ENCODE results near the gene TTN.

TTN gene

DNA sequence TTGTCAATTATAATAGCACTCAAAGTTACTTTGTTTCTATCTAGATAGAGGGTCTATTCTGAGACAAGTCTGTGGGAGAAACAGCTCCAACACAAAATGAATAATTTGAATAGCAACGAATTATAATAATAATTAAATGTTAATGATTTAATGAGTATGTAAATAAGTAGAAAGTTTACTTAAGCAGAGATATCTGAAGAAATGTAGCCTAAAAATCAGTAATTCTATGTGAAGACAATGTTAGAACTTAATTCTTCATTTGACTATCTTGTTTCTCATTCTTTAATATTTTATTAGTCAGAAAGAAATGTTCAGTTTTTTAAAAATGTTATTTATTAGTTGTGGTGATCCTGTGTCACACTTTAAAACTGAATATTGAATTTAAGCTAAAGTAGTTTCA lies 165.7 kb downstream of the TTN start:
- Histone ChIP-seq H3K4me1 (ENCODE audit: control insufficient read depth, low read depth, low read length) (peaks cover 20% of the 10 kb centered on the region), H3K4me3 (ENCODE audit: low read length) (no peak overlapping the region), H3K9ac (ENCODE audit: low read length) (no peak overlapping the region), H3K27me3 (ENCODE audit: control insufficient read depth, insufficient read depth, low read length) (no peaks in the 10 kb centered on the region), H3K9me3 (ENCODE audit: control insufficient read depth, low read depth, low read length) (no peaks in the 10 kb centered on the region), H3K36me3 (ENCODE audit: control insufficient read depth, low read depth, low read length) (no peaks in the 10 kb centered on the region), H3K27ac (ENCODE audit: low read length) (no peak overlapping the region)

- no peak overlapping the region for H3K4me3 ChIP-seq (ENCODE audit: low read length)
- no peak overlapping the region for H3K27ac ChIP-seq (ENCODE audit: low read length)
- no peaks in the 10 kb centered on the region for H3K27me3 ChIP-seq (ENCODE audit: control insufficient read depth, insufficient read depth, low read length)
- no peaks in the 10 kb centered on the region for H3K36me3 ChIP-seq (ENCODE audit: control insufficient read depth, low read depth, low read length)
- H3K9me3 ChIP-seq (ENCODE audit: control insufficient read depth, low read depth, low read length): no peaks in the 10 kb centered on the region
- H3K4me1 ChIP-seq (ENCODE audit: control insufficient read depth, low read depth, low read length): peaks cover 12% of the 10 kb centered on the region
- H3K9ac ChIP-seq (ENCODE audit: low read length): no peak overlapping the region
Observed at GRCh38 chr2:178635897-178636296, 171.3 kb downstream of the TTN start.

DNA sequence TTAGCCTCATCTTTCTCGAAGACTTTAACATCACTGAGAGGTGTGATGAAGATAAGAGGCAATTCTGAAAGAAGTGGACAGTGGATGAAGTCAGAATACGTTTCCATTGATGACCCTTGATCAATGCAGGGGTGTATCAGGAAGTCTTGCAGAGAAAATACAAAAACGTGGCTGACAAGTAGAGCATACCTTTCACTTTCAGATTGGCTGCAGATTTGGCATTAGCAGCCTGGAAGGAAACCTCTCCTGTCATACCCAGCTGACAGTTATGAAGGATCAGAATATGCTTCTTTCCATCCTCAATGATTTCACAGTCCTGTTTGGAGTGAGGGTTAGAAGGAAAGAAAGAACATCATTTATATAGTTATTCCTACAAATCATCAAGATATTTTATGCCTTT lies 174.5 kb downstream of the TTN start:
- Histone ChIP-seq H3K36me3 (ENCODE audit: control insufficient read depth, low read depth, low read length) (no peaks in the 10 kb centered on the region), H3K27me3 (ENCODE audit: control insufficient read depth, insufficient read depth, low read length) (no peaks in the 10 kb centered on the region), H3K27ac (ENCODE audit: low read length) (no peak overlapping the region)

DNA sequence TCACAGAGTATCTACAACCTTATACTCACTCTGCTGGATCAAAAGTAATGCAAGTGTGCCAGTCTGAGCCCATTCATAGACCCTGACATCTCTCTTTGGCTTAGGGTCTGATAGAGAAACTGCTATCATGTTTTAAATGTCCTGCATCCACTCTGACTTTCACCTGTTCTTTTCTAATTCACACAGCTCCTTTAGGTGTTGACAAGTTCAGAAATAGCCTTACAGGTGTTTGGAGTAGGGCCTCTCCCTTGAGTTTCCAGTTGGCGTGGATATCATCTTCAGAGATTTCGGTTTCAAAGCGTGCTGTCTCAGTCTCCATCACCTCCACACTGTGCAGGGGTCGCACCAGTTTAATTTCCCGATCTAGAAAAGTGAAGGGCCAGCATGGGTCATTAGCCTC lies 176.6 kb downstream of the TTN start:
- no peaks in the 10 kb centered on the region for H3K9me3 ChIP-seq (ENCODE audit: control insufficient read depth, low read depth, low read length)
- H3K27ac ChIP-seq (ENCODE audit: low read length): no peak overlapping the region
- H3K4me1 ChIP-seq (ENCODE audit: control insufficient read depth, low read depth, low read length): peaks cover 10% of the 10 kb centered on the region
- no peaks in the 10 kb centered on the region for H3K27me3 ChIP-seq (ENCODE audit: control insufficient read depth, insufficient read depth, low read length)
- no peak overlapping the region for H3K9ac ChIP-seq (ENCODE audit: low read length)
- H3K4me3 ChIP-seq (ENCODE audit: low read length): no peak overlapping the region
- H3K36me3 ChIP-seq (ENCODE audit: control insufficient read depth, low read depth, low read length): no peaks in the 10 kb centered on the region

More for the DNA sequence above, 174.5 kb downstream of the TTN start:
- Histone ChIP-seq H3K4me1 (ENCODE audit: control insufficient read depth, low read depth, low read length) (peaks cover 3% of the 10 kb centered on the region), H3K9ac (ENCODE audit: low read length) (no peak overlapping the region), H3K4me3 (ENCODE audit: low read length) (no peak overlapping the region), H3K9me3 (ENCODE audit: control insufficient read depth, low read depth, low read length) (no peaks in the 10 kb centered on the region)

- Histone ChIP-seq H3K27me3 (ENCODE audit: control insufficient read depth, insufficient read depth, low read length) (no peaks in the 10 kb centered on the region), H3K4me1 (ENCODE audit: control insufficient read depth, low read depth, low read length) (peaks cover 10% of the 10 kb centered on the region), H3K36me3 (ENCODE audit: control insufficient read depth, low read depth, low read length) (no peaks in the 10 kb centered on the region), H3K9ac (ENCODE audit: low read length) (no peak overlapping the region), H3K9me3 (ENCODE audit: control insufficient read depth, low read depth, low read length) (no peaks in the 10 kb centered on the region), H3K4me3 (ENCODE audit: low read length) (no peak overlapping the region), H3K27ac (ENCODE audit: low read length) (no peak overlapping the region)
Observed at GRCh38 chr2:178629463-178629862, 177.8 kb downstream of the TTN start.

- Histone ChIP-seq H3K27me3 (ENCODE audit: control insufficient read depth, insufficient read depth, low read length) (no peaks in the 10 kb centered on the region), H3K9me3 (ENCODE audit: control insufficient read depth, low read depth, low read length) (no peaks in the 10 kb centered on the region), H3K27ac (ENCODE audit: low read length) (no peak overlapping the region), H3K4me1 (ENCODE audit: control insufficient read depth, low read depth, low read length) (peaks cover 10% of the 10 kb centered on the region), H3K4me3 (ENCODE audit: low read length) (no peak overlapping the region), H3K9ac (ENCODE audit: low read length) (no peak overlapping the region), H3K36me3 (ENCODE audit: control insufficient read depth, low read depth, low read length) (no peaks in the 10 kb centered on the region)
Observed at GRCh38 chr2:178628605-178629004, 178.6 kb downstream of the TTN start.

- Histone ChIP-seq H3K4me1 (ENCODE audit: control insufficient read depth, low read depth, low read length) (peaks cover 10% of the 10 kb centered on the region), H3K27me3 (ENCODE audit: control insufficient read depth, insufficient read depth, low read length) (no peaks in the 10 kb centered on the region), H3K9me3 (ENCODE audit: control insufficient read depth, low read depth, low read length) (no peaks in the 10 kb centered on the region), H3K9ac (ENCODE audit: low read length) (no peak overlapping the region), H3K27ac (ENCODE audit: low read length) (peak overlapping the region; percentile 18), H3K36me3 (ENCODE audit: control insufficient read depth, low read depth, low read length) (no peaks in the 10 kb centered on the region), H3K4me3 (ENCODE audit: low read length) (no peak overlapping the region)
Observed at GRCh38 chr2:178627401-178627800, 179.8 kb downstream of the TTN start.

- Histone ChIP-seq H3K9ac (ENCODE audit: low read length) (no peak overlapping the region), H3K27me3 (ENCODE audit: control insufficient read depth, insufficient read depth, low read length) (no peaks in the 10 kb centered on the region), H3K27ac (ENCODE audit: low read length) (no peak overlapping the region), H3K4me1 (ENCODE audit: control insufficient read depth, low read depth, low read length) (no peaks in the 10 kb centered on the region), H3K36me3 (ENCODE audit: control insufficient read depth, low read depth, low read length) (no peaks in the 10 kb centered on the region), H3K4me3 (ENCODE audit: low read length) (no peak overlapping the region), H3K9me3 (ENCODE audit: control insufficient read depth, low read depth, low read length) (no peaks in the 10 kb centered on the region)
Observed at GRCh38 chr2:178615969-178616368, 191.3 kb downstream of the TTN start.

- Histone ChIP-seq H3K27me3 (ENCODE audit: control insufficient read depth, insufficient read depth, low read length) (no peaks in the 10 kb centered on the region), H3K4me3 (ENCODE audit: low read length) (no peak overlapping the region), H3K4me1 (ENCODE audit: control insufficient read depth, low read depth, low read length) (no peaks in the 10 kb centered on the region), H3K27ac (ENCODE audit: low read length) (no peak overlapping the region), H3K9me3 (ENCODE audit: control insufficient read depth, low read depth, low read length) (no peaks in the 10 kb centered on the region), H3K36me3 (ENCODE audit: control insufficient read depth, low read depth, low read length) (no peaks in the 10 kb centered on the region), H3K9ac (ENCODE audit: low read length) (no peak overlapping the region)
Observed at GRCh38 chr2:178602901-178603300, 204.3 kb downstream of the TTN start.

- Histone ChIP-seq H3K36me3 (ENCODE audit: control insufficient read depth, low read depth, low read length) (no peaks in the 10 kb centered on the region), H3K9me3 (ENCODE audit: control insufficient read depth, low read depth, low read length) (no peaks in the 10 kb centered on the region), H3K4me3 (ENCODE audit: low read length) (no peak overlapping the region), H3K27ac (ENCODE audit: low read length) (no peak overlapping the region), H3K27me3 (ENCODE audit: control insufficient read depth, insufficient read depth, low read length) (no peaks in the 10 kb centered on the region), H3K4me1 (ENCODE audit: control insufficient read depth, low read depth, low read length) (no peaks in the 10 kb centered on the region), H3K9ac (ENCODE audit: low read length) (no peak overlapping the region)
Observed at GRCh38 chr2:178592655-178593054, 214.6 kb downstream of the TTN start.

- no peaks in the 10 kb centered on the region for H3K9me3 ChIP-seq (ENCODE audit: control insufficient read depth, low read depth, low read length)
- H3K27ac ChIP-seq (ENCODE audit: low read length): no peak overlapping the region
- no peaks in the 10 kb centered on the region for H3K36me3 ChIP-seq (ENCODE audit: control insufficient read depth, low read depth, low read length)
- H3K4me1 ChIP-seq (ENCODE audit: control insufficient read depth, low read depth, low read length): no peaks in the 10 kb centered on the region
- H3K9ac ChIP-seq (ENCODE audit: low read length): no peak overlapping the region
- no peak overlapping the region for H3K4me3 ChIP-seq (ENCODE audit: low read length)
- no peaks in the 10 kb centered on the region for H3K27me3 ChIP-seq (ENCODE audit: control insufficient read depth, insufficient read depth, low read length)
Observed at GRCh38 chr2:178589335-178589734, 217.9 kb downstream of the TTN start.

- Histone ChIP-seq H3K27me3 (ENCODE audit: control insufficient read depth, insufficient read depth, low read length) (no peaks in the 10 kb centered on the region), H3K27ac (ENCODE audit: low read length) (no peak overlapping the region), H3K4me1 (ENCODE audit: control insufficient read depth, low read depth, low read length) (no peaks in the 10 kb centered on the region), H3K4me3 (ENCODE audit: low read length) (no peak overlapping the region), H3K36me3 (ENCODE audit: control insufficient read depth, low read depth, low read length) (no peaks in the 10 kb centered on the region), H3K9ac (ENCODE audit: low read length) (no peak overlapping the region), H3K9me3 (ENCODE audit: control insufficient read depth, low read depth, low read length) (no peaks in the 10 kb centered on the region)
Observed at GRCh38 chr2:178584666-178585065, 222.6 kb downstream of the TTN start.
